NCI-H748 treated with DMSO at 0.1 percent for 48 hours (cell line): ENCODE results near the gene DTX1.

Experiments
- DNase-seq: peaks from one replicate; lab custom pipeline; 2025; lab: John Stamatoyannopoulos, UW

DTX1 gene

DNA sequence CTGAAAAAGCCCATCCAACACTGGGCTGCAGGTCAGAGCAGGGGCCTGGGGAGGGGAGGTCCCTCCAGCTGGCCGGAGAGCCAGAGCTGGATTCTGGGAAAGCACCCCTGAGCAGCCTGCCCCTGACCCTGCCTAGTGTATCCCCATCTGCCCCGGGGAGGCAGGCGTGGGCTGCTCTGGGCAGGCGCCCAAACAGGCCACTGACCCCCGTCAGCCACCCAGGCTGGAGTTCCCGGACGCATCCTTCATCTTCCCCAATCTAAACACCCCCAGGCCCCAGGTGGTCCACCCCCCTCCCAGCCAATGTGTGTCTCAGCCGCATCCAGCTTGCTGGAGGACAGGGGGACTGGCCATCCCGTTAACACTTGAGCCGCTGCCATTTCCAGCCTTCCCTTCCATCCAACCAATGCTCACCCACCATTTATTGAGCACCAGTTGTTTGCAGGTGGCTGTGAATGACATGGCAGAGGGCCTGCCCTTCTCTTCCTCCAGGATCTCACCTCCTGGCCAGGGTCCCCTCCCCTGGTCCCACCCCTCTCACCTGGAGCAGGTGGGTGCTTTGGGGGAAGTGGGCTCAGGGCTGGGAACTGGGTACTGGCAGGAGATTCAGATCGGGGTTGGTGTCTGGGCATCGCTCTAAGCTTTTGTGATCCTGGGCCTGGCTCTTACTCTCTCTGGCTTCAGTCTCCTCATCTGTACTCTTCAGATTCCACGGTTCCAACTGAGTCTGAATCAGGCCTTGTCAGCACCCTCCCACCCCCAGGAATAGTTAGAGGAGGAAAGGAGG lies 743 bp upstream of the DTX1 start:
- no peak for DNase-seq

DNA sequence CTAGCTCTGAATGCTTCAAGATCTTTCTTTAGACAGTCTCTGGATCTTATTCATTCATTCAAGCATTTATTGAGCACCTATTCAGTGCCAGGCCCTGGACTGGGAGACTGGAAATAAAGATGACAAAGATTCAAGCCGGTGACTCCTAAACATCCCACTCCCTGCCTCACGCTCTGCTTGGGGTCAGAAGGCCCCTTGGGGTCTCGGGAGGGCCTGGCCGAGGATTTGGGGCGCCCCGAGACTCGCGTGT lies 224 bp upstream of the DTX1 start:
- no peak for DNase-seq

DNA sequence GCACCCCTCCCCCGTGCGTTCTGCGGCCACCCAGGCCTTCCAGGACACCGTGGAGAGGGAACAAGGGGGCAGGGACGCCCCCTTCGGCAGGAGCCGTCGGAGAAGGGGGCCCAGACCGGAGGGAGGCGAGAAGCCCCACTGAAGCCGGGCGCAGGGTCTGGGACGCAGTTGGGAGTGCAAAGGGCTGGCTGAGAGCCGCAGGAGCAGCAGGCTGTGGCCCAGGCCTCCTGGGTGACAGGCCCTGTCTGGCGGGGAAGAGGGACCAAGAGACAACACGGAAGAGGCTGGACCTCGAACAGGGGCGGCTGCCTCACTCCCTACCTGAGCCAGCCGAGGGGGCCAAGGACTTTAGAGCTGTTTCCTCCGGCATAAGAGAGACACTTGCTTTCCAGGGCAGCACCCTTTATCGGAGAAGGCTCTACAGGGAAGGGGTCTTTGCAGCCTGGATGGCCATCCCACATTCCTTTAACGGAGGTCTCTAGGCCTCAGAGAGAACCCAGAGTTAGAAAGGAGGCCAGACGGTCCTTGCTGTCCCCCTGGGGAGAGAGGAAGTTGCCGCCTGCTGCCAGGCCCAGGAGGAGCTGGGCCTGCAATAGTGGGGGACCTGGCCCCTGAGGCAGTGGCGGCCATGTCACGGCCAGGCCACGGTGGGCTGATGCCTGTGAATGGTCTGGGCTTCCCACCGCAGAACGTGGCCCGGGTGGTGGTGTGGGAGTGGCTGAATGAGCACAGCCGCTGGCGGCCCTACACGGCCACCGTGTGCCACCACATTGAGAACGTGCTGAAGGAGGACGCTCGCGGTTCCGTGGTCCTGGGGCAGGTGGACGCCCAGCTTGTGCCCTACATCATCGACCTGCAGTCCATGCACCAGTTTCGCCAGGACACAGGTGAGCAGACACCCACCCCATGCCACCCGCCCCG lies 1.3 kb downstream of the DTX1 start:
- no peak for DNase-seq

DNA sequence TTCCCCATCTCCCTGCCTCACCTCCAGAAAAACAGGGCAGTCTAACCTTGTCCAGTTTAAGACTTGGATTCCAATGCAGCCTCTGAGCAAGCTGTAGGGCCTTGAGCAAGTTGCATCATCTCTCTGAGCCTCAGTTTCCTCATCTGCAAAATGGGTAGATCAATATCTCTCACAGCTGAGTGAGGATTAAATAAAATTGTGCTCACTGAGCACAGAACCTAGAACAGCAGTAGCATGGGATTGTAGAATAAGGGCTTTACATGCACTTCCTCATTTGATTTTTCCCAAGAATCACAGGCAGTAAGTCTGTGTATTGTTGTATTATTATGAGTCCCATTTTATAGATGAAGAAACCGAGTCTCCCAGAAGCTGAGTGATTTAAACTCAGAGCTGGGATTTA lies 2.0 kb downstream of the DTX1 start:
- DNase-seq, result no peak

DNA sequence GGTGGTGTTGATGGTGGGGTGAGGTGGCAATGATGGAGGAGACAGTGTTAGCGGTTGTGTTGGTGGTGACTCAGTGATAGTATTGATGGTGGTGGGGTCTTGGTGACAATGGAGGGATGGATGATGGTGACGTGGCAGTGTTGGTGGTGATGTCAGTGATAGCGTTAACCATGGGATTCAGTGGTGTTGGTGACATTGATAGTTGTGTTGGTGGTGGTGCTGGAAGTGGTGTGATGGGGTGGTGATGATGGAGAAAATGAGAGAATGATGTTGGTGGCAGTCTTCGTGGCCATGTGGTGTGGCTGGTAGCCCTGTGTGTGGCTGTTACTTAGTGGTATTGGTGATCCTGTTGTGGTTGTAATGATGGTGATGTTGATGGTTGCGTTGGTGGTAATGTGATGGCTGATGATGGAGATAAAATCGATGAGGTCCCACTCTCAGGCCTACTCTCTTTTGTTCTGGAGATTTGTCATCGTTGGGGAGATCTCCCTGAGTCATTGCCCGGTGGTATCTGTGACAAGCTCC lies 2.6 kb downstream of the DTX1 start:
- no peak for DNase-seq

DNA sequence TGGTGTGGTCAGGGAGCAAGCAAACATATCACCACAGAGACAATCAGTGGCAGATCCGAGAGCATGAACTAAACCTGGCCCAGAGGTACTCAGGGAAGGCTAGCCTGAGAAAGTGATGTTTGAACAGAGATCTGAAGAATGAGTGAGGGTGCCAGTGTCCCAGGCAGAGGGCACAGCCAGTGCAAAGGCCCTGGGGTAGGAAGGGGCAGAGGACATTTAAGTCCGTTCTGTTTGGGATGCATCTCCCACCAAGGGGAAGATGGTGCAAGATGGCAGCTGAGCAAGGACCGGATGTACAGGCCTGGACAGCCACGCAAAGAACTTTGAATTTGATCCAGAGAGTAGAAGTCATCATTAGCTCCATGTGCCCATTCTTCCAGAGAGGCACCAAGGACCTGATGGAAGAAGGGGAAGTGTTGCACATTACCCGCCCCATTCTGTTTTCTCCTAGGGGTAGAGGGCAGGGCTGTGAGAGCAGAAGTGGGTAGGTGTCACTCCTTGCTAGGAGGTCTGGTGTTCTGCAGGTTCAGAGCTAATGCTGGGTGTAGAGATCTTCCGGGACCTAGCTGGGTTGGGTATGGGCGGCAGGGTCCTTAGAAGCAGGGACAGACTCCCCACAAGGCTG lies 3.9 kb downstream of the DTX1 start:
- no peak for DNase-seq

DNA sequence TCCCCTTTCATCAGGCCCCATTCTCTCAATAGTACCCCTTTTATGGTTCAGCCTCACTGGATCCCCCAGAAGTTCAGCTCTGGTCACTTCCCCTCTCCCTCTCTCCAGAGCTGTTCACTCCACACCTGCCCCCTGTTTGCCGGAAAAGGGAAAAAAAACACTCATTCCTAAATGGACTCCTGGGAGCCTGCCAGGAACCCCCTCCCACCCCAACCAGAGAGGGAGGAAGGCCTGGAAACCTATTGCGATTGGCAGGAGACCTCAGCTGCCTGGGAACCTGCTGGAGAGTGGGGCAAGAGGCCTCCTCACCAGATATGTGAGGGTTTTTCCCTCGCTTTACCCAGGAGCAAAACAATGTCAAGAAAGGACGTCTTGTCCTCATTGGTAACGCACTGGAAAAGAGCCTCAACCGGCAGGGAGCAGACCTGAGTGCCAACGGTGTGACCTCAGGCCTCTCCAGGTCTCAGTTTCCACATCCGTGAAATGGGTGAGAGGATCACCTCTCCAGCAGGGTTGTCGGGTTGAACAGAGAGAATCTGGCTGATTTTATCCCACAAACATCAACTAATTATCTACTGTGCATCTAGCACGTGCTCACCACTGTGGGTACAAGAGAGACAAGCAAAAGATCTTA lies 4.6 kb downstream of the DTX1 start:
- DNase-seq, result no peak

DNA sequence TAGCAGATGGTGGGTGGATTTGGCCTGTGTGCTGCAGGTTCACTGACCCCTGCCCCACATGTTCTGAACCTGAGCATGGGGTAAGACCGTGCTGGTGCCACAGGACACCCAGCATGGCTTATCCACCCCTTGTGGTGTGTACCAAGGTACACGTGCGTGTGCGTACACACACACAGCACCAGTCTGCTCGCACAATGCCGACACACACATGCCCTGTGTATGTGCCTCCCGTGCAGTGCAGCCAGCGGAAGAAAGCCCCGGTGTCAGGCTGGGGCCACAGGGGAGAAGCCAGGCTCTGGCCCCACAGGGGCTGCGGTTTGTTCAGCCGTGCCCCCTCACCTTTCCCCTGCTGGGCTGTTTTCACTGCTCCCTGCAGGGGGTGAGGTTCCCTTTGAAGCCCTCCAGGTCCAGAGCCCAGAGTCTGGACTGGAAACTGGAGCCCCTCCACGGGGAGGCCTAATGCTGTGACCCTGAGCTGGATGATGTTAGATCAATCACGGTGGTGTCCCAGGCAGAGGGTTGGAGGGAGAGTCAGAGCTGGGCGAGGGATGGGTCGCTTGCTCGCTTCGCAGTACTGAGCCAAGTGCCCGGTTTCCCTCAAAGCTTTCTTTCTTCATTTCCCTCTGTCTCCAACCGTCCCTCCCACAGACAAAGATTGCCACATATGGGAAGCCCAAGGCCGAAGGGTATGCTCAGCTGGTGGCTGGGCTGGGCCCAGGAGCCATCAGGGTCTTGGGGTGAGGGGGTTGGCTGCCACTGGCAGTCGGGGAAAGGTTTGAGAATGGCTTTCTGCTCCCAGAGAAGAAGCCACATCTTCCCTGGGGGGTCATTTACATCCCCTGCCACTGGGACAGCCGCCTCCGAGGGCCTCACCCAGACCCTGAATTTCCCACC lies 6.2 kb downstream of the DTX1 start:
- no peak for DNase-seq

DNA sequence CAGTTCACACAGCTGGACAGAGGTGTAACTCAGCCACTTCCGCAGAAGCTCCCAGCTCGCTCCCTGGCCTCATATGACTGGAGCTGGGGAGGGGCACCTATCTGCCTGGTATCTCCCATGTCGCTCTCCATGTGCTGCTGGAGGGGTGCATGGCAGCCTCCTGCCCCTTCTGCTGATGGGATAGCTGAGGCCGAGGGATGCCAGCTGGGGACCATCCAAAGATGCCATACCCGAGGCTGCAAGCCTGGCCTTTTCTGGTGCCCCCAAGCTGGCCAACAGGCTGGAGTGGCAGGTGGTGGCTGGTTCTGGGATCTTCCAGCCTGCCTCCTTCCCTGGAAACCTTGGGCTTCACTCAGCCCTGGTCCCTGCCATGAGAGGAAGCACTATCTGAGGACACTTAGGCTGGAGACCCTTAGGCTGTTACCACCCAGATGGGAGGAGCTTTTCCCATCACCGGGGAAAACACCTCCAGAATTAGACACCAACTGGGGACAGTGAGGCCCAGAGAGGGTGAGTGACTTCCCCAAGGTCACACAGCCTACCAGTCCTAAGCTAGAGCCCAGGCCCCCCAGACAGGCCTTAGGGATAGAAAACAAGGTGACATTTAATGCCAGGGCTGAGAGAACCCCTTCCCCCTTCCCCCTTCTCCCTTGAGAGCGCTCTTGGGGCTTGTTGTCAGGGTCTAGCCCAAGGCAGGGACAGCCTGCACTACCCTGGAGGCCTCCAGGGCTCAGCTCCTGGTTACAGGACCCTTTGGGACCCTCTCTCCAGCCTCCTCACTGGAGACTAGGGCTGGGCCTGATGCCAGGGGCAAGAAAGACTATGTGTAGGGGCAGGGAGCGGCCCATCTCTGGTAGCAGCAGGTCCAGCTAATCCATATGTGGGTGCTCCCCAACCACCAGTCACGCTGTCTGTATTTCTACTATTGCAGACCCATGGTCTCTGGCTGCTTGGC lies 7.1 kb downstream of the DTX1 start:
- DNase-seq, result no peak

DNA sequence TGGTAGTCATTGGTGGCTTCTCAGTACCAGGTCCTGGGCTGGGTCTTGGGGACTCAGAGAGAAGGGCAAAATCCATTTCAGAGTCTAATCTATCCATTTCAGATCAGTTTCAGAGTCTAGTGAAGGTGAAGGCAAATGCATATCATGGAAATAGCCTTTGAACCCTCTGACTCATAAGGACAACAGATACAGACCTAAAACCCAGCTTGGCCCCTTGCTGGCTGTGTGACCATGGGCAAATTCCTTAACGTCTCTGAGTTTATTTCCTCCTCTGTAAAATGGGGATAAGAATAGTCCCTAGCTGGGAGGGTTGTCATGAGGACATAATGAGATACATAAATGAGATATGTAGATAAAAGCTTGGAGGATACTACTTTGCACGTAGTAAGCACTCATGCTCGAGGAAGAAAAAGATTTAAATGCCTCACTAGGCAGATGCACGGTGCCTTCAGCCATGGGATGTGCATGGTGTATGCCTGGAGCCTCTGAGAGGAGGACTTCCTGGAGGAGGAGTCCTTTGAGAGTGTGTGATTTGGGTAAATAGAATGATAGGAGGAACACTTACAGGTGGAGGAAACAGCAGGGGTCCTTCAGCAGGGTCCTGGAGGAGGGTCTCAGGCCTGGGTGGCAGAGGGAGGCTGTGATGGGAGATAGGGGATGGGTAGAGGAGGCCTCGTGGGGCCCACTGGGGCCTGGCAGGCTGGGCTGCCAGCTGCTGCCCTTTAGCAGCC lies 8.0 kb downstream of the DTX1 start:
- no peak for DNase-seq

DNA sequence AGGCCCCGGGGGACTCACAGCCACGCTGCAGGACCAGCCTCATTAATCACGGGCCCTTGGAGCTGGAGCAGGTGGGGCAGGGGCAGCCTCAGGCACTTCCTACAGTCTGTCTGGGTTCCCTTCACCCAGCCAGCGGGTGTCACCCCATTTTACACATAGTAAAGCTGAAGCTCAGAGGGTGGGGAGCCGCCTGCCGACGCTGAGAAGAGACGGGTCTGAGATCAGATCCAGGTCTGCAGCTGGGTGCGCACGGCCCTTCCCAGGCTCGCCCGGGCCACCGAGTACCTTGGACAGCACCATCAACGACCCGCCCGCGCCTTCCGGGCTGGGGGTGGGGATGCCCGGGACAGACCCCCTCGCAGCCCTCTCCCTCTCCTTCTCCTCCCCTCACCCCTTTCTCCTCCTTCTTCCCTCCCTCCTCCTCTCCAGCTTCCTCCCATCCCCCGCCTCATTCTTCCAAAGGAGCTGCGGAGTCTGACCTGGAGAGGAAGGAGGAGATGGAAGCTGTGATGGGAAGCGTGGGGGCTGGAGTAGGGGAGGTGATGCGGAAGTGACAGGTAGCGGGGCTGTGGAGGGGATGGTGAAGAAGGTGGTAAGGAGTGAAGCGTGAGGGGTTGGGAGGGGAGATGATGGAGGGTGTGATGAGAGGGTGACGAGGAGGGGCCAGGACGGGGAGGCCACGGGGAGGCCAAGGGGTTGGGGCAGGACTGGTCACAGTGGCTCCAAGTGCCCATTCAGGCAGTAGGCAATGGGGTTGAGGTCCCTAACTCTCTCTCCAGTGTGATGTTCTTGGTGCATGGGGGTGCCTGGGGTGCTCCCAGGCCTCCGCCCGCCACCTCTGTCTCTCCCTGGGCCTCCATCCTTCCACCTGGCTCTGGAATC lies 8.8 kb downstream of the DTX1 start:
- no peak for DNase-seq

DNA sequence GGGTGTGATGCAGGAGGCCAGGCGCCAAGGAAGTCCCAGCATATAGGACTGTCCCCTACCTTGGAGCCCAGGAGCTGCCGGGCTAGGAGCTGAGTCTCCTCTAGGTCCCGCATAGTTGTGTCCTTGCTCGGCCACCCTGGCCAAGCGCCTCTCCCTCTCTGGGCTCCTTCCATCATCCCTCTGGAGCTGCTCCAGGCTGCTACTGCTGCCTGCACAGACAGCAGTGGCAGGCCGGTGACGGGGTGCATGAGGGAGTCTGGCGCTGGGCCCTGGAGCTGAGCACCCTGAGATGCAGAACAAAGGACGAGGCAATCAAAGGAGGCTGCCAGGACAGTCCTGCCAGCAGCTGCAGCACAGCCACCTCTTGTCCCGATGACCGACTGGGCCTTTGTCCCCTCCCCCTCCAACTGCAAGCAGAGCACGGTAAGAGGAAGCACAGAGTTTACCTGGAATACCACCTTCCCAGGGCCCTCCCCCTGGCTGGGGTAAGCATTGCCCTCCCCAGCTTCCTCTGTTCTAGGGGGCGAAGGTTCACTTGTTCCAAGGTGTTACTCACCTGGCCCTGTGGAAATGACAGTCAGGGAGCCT lies 10.4 kb downstream of the DTX1 start:
- no peak for DNase-seq

DNA sequence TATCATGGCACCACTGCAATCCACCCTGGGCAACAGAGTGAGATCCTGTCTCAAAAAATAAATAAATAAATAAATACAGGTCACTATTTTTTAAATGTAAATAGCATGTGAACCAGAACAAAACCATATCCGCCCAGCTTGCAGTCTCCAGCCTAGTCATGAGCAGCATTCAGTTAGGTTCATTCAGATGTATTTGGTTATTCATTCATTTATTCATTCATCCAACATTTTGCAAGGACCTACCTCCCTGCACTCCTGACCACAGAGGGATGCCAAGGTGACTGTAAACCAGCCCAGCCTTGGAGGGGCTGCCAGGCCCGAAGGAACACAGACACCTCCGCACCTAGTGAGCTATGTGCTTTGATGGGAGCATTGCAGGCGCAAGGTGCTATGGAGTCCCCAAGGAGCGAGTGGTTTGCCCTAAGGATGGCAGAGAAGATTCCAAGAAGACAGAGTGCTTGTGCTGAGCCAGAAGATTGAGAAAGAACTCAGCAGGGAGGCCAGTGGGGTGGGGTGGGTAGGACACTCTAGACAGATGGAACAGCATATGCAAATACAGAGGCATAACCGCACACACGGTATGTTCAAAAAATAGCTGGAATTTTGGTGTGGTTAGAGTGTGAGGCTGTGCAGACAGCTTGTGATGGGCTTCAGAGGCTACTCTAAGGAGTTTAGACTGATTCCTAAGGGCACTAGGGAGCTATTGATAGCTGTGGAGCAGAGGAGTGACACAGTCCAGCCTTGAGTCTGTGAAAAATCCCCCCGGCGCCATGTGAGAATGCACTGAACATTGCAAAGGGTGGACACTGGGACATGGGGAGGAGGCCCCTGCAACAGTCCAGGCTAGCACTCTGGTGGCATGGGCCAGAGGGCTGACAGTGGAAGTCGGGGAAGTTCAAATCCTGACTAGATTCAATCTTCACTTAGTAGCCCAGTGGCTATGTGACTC lies 11.7 kb downstream of the DTX1 start:
- no peak for DNase-seq

DNA sequence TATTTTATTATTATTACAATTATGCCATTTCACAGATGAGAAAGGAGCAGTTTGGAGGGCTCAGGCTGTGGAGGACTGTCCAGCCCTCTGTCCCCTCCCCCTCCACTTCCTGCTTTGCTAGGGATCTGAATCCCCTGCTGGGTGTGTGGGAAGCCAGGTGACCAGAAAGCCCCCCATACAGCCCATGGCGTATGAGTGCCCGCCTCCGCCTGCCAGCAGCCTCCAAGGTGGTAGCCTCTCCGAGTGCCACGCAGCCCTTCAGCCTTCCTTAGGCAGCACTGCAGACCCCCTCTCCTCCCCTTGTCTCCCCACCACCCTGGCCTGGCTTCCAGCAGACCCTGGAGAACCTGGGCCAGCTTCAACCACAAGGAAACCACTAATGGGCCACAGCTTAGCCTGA lies 12.6 kb downstream of the DTX1 start:
- no peak for DNase-seq

DNA sequence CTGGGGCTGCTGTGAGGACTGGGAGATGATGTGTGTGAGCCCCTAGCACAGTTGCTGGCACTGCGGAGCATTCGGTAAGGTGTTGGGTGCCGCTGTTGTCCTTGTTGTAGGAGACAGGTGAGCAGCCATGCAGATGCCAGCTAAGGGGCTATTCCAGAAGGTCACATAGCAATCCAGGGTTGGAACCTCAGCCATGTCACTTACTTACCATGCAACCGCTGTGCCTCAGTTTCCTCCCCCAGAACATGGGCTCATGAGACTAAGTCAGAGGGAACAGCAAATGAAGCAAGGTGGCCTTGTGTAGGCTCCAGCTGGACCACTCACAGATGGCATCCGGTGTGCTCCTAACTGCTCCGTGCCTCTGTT lies 13.2 kb downstream of the DTX1 start:
- DNase-seq, result no peak

DNA sequence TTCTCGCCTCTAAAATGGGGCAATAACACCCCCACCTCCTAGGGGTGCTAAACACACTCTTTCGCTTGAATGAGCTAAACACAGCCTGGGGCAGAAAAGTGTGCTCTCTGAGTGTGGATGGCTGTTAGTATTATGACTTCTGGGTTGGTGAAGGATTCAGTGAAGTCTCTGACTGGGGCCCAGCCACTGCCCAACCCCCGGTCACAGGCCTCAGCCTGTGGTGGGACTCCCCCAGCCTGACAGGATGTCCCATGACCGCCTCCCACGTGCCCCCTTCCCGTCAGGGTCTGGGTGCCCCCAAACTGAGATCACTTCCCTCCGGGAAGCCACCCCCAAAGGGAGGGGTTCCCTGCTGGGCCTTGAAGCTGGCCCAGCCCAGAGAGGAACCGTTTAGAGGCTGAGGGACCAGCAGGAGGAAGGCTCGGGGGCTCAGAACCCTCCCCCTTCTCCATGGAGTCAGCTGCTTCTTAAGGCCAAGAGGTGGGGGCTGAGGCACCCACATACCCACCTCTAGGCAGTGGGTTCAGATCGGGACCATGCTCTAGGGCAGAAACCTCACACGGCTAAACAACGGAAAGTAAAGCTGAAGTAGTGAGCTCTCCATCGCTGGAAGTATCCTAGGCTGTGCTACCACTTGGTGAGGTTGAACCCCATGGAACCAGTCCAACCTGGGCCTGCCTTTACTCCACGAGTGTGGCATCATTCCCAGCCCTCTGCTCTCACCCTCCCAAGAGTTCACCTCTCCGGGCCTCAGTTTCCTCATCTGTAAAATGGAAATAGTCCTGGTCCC lies 13.8 kb downstream of the DTX1 start:
- DNase-seq, result no peak
